GM15510 (cell line): ENCODE data around the gene FRMD8.

Experiments
- POLR2A ChIP-seq: IDR thresholded peaks from 3 replicates; pipeline ENCODE4 v1.6.1; 2011; ENCODE audit warnings: borderline replicate concordance; ENCODE audit not compliant: insufficient read length; ENCODE audit errors: extremely low read depth

Gene FRMD8

GRCh38 chr11:65429724-65430405, 43.4 kb downstream of the FRMD8 start:
- peak; percentile 36 for TF ChIP-seq POLR2A

GRCh38 chr11:65430406-65431217, 44.2 kb downstream of the FRMD8 start:
- TF ChIP-seq POLR2A: no peak

- no peak for TF ChIP-seq POLR2A
Observed at GRCh38 chr11:65431451-65432099, 45.1 kb downstream of the FRMD8 start.

- no peak for TF ChIP-seq POLR2A
Observed at GRCh38 chr11:65432100-65432650, 45.7 kb downstream of the FRMD8 start.

- no peak for TF ChIP-seq POLR2A
Observed at GRCh38 chr11:65432686-65433582, 46.5 kb downstream of the FRMD8 start.

- TF ChIP-seq POLR2A: no peak
Observed at GRCh38 chr11:65433657-65434056, 47.2 kb downstream of the FRMD8 start.

GRCh38 chr11:65434057-65434666, 47.7 kb downstream of the FRMD8 start:
- no peak for TF ChIP-seq POLR2A

GRCh38 chr11:65434667-65435410, 48.4 kb downstream of the FRMD8 start:
- TF ChIP-seq POLR2A: no peak

- no peak for TF ChIP-seq POLR2A
Observed at GRCh38 chr11:65435411-65435931, 49.0 kb downstream of the FRMD8 start.

- peak; percentile 27 for TF ChIP-seq POLR2A
Observed at GRCh38 chr11:65435981-65436411, 49.6 kb downstream of the FRMD8 start.

GRCh38 chr11:65436412-65437032, 50.1 kb downstream of the FRMD8 start:
- TF ChIP-seq POLR2A: peak; percentile 17

GRCh38 chr11:65437436-65438227, 51.2 kb downstream of the FRMD8 start:
- no peak for TF ChIP-seq POLR2A
